ENCODE data around the gene CHRNA4.

GRCh38 chr20:63306673-63307537, 54.2 kb downstream of the CHRNA4 start:
- TF ChIP-seq CTCF (IDR thresholded peaks at IDR 0.05) (no peak), POLR2A (IDR thresholded peaks at IDR 0.05) (no peak)
